Gastroesophageal sphincter (tissue), 3 donors: Measurements from ENCODE around the gene TLE2.
"Not testable (repeated sequence)": the region's sequence is repeated elsewhere in the genome, so short reads cannot be mapped to it uniquely, and the experiment has no call there.

Experiments
- POLR2A ChIP-seq, 2 donors: fragments of 450-650 bp; IDR thresholded peaks; one replicate each; pipeline ENCODE4 v1.6.1; 2017; ENCODE audit warnings: antibody characterized with exemption in 2 of 2, mild to moderate bottlenecking in 2 of 2, moderate library complexity in 1 of 2
- POLR2AphosphoS5 ChIP-seq: sonication (generic); formaldehyde crosslinking; IDR thresholded peaks from one replicate; pipeline ENCODE4 v1.6.1; 2017; ENCODE audit warnings: antibody characterized with exemption
- TF ChIP-seq, protein P1 (sequence below), 4 experiments: fragments of 200-600 bp in 2 of 4; fragments of 450-650 bp in 2 of 4; sonication (generic) in 1 of 4; IDR thresholded peaks; one replicate each; pipeline ENCODE4 v1.5.1; 2017 to 2019; ENCODE audit warnings: antibody characterized with exemption in 4 of 4, mild to moderate bottlenecking in 2 of 4, moderate library complexity in 2 of 4

DNA sequence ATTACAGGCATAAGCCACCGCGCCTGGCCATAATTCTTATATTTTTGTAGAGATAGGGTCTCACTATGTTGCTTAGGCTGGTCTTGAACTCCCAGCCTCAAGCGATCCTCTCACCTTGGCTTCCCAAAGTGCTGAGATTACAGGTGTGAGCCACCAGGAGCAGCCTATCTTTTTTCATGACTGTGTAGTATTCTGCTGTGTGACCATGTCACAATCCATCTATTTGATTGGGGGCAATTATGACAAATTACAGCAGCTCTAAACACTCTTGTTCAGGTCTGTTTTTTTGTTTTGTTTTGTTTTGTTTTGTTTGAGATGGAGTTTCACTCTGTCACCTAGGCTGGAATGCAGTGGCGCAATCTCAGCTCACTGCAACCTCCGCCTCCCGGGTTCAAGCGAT, 20.9 kb upstream of the TLE2 start:
- TF ChIP-seq, protein P1, sequence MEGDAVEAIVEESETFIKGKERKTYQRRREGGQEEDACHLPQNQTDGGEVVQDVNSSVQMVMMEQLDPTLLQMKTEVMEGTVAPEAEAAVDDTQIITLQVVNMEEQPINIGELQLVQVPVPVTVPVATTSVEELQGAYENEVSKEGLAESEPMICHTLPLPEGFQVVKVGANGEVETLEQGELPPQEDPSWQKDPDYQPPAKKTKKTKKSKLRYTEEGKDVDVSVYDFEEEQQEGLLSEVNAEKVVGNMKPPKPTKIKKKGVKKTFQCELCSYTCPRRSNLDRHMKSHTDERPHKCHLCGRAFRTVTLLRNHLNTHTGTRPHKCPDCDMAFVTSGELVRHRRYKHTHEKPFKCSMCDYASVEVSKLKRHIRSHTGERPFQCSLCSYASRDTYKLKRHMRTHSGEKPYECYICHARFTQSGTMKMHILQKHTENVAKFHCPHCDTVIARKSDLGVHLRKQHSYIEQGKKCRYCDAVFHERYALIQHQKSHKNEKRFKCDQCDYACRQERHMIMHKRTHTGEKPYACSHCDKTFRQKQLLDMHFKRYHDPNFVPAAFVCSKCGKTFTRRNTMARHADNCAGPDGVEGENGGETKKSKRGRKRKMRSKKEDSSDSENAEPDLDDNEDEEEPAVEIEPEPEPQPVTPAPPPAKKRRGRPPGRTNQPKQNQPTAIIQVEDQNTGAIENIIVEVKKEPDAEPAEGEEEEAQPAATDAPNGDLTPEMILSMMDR (IDR thresholded peaks at IDR 0.05): not testable (repeated sequence)
- not testable (repeated sequence) for TF ChIP-seq POLR2AphosphoS5; POLR2A (IDR thresholded peaks at IDR 0.05)
